ENCODE data around the gene POLH. TPM values are rescaled to one million over a fixed set of nuclear protein-coding genes. Genes with fewer than 3 reads are reported as not detected.
"Not testable (repeated sequence)": the region's sequence is repeated elsewhere in the genome, so short reads cannot be mapped to it uniquely, and the experiment has no call there.

POLH gene
- 12.9 TPM for total RNA-seq

DNA sequence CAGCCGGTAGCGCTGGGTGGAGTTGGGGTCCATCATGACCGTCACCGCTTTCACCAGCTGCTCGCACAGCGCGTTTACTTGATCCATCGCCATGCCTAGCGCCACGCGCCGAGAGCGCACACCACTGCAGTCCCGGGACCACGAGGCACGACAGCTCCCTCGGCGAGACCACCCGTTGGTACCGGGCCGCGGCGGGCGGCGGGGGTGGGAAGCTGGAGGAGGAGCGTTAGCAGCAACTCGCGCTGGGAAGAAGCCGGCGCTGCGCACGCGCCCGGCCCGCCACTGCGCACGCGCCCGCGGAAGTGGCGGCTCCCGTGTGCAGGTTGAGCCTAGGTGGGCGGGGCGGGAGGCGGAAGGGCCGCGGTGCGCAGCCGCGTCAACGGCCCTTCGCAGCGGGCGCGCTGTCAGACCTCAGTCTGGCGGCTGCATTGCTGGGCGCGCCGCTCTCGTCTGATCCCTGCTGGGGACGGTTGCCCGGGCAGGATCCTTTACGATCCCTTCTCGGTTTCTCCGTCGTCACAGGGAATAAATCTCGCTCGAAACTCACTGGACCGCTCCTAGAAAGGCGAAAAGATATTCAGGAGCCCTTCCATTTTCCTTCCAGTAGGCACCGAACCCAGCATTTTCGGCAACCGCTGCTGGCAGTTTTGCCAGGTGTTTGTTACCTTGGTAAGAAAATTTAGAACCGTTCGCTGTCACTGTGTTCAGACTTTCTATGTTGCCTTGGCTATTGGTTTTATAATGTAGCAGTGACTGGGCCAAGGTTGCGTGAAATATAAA, at the start of gene POLH, which contains the start of gene XPO5:
TSS of gene POLH (plus strand) at position 414 of the 780 bp plus-strand sequence. CDS start 6,135 bp downstream, outside the sequence.
TSS of gene XPO5 (minus strand) at position 267 of the 780 bp plus-strand sequence. CDS start at position 93, 174 bp downstream.
- DNase-seq (ENCODE audit: low spot score) = peak; percentile 92

- DNase-seq (ENCODE audit: low spot score) = no peak
Measured at GRCh38 chr6:43532201-43532600, 43.8 kb upstream of the POLH start.

GRCh38 chr6:43538986-43539385, 37.0 kb upstream of the POLH start:
- DNase-seq (ENCODE audit: low spot score) = not testable (repeated sequence)

- not testable (repeated sequence) for DNase-seq (ENCODE audit: low spot score)
Measured at GRCh38 chr6:43539409-43539808, 36.6 kb upstream of the POLH start.

- DNase-seq (ENCODE audit: low spot score) = no peak
Measured at GRCh38 chr6:43540507-43540906, 35.5 kb upstream of the POLH start.

- DNase-seq (ENCODE audit: low spot score) = no peak
Measured at GRCh38 chr6:43541774-43542471, 34.1 kb upstream of the POLH start.

GRCh38 chr6:43544461-43544860, 31.5 kb upstream of the POLH start:
- DNase-seq (ENCODE audit: low spot score) = no peak

DNA sequence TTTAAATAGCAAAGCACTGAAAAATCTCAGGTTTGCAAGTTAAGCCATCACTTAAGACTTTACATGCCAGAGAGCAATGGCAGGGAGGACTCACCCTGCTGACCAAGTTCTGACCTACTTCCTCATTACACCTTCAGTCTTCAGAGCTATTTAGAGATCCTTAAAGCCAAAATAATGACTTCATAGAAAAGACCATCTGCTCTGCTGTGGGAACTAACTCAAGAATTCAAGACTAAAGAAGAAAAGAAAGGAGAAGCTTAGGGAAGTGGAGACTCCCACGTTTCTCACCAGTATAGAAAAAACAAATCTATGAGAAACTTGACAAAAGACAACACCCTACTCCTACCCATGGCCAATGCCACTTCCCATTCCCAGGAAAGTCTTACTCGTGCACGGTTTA, 28.8 kb upstream of the POLH start:
- no peak for DNase-seq (ENCODE audit: low spot score)

DNA sequence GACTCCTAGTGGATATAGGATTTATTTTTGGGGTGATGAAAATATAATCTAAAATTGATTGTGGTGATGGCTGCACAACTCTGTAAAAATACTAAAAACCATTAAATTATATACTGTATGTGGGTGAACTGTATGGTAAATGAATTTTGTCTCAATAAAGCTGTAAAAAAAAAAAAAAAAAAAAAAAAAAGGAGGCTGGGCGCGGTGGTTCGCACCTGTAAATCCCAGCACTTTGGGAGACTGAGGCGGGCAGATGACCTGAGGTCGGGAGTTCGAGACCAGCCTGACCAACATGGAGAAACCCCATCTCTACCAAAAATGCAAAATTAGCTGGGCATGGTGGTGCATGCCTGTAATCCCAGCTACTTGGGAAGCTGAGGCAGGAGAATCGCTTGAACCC, 18.4 kb upstream of the POLH start:
- DNase-seq (ENCODE audit: low spot score) = not testable (repeated sequence)

DNA sequence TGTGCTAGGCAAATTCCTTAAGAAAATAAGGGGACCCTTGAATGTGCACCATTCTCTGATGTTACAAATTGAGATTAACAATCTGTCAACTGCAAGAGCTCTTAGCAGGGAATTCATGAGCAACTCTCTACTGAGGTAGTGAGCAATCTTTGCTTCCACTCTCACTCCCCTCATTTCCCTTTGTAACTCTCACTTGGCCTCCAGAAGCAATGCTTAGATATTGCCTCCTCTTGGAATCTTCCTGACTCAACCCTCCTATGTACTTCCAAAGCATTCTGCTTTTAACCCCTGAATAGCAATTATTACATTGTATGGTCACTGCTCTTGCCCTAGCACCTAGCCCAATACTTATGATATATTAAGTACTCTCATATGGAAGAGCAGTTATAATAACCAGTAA, 16.7 kb upstream of the POLH start:
- DNase-seq (ENCODE audit: low spot score) = no peak

DNA sequence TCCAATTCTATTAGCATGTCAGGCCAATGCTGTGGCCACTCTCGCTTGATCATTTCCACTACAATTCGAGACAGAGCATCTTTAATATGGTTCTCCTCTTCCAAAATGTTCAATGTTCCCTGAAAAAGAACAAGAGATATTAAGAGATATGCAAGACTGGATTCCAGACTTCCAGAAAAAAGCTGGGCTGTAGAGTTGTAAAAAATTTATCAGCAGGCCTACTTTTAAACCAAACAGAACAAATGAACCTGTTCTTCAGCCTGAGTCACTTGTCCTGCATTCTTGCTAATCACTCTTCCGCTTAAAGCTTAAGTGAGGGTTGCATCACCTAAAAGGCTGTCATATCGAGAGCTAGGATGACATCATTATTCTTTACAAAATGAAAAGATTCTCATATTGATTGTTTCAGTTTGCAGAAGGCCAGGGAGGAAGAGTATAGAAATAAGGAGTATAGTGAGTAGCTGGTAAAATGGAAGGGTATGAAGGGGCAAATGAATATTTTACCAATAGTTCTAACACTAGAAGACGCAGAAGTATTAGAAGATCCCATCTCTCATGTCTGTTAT, 5.0 kb upstream of the POLH start:
- DNase-seq (ENCODE audit: low spot score) = no peak

DNA sequence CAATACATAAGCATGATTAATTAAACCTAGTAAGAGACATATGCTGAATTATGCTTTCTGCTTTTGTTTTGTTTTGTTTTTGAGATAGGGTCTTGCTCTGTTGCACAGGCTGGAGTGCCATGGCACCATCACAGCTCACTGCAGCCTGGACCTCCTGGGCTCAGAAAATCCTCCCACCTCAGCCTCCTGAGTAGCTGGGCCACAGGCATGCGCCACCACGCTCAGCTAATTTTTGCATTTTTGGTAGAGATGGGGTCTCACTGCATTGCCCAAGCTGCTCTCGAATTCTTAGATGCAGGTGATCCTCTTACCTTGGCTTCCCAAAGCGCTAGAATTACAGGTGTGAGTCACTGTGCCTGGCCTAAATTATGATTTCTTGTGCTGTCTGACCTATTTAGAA, 4.0 kb upstream of the POLH start:
- DNase-seq (ENCODE audit: low spot score) = no peak

GRCh38 chr6:43575105-43575771, 747 bp upstream of the POLH start:
- DNase-seq (ENCODE audit: low spot score) = no peak

DNA sequence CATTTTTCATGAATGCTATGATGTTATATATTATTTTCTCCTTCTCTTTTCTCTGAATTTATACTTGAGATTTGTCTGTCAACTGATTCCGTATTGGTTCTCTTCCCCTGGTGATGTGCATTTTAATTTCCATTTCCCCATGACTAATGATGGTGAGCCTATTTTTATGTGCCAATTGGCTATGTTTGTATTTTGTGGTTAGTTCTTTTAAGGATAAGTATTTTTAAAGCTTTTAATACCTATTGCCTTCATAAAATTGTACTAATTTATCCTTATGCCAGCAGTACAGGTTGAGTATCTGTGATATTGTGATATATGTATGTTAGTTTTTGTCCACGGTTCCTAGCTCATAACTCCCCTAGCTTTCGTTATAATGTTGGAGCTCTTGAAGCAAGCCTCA, 2.8 kb downstream of the POLH start:
- no peak for DNase-seq (ENCODE audit: low spot score)

DNA sequence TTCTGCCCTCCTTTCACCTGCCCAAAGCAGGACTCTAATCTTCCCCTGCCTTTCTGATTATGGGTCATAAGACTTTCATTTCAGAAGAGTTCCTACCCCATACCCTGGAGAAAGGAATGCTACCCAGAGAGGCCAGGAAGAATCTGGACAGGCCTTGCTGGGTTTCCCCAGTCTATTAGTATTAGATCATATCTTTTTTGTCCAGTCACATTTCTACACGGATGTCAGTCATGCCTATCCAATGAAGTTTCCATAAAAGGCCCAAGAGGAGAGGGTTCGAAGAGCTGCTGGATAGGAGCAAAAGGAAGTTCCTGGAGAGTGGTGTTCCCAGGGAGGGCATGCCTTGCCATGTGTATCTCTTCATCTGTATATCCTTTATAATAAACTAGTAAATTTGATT, 3.2 kb downstream of the POLH start:
- no peak for DNase-seq (ENCODE audit: low spot score)

- no peak for DNase-seq (ENCODE audit: low spot score)
Measured at GRCh38 chr6:43582911-43583310, 6.9 kb downstream of the POLH start.

- DNase-seq (ENCODE audit: low spot score) = no peak
Measured at GRCh38 chr6:43584892-43585570, 9.0 kb downstream of the POLH start.

DNA sequence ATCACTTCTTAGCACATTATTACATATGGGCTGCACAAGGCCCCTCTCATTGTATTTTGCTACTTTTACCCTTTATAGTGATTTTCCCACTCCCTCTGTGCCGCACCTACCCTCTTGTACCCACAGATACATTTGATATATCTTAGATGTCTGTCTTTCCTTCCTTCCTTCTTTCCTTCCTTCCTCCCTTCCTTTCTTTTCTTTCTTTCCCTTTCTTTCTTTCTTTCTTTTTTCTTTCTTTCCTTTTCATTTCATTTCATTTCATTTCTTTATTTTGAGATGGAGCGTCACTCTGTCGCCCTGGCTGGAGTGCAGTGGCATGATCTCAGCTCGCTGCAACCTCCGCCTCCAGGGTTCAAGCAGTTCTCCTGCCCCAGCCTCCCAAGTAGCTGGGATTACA, 12.2 kb downstream of the POLH start:
- no peak for DNase-seq (ENCODE audit: low spot score)

DNA sequence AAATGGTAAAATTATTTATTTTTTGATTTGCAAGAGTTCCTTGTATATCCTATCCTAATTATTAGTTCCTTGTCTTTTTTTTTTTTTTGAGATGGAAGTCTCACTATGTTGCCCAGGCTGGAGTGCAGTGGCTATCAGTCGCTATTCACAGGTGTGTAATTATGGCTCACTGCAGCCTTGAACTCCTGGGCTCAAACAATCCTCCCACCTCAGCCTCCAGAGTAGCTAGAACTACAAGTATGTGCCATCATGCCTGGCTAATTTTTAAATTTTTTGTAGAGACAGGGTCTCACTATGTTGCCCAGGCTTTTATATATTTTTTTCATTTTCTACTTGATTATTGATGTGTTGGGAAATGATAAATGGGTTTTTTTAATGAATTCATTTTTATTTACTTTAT, 13.6 kb downstream of the POLH start:
- not testable (repeated sequence) for DNase-seq (ENCODE audit: low spot score)

DNA sequence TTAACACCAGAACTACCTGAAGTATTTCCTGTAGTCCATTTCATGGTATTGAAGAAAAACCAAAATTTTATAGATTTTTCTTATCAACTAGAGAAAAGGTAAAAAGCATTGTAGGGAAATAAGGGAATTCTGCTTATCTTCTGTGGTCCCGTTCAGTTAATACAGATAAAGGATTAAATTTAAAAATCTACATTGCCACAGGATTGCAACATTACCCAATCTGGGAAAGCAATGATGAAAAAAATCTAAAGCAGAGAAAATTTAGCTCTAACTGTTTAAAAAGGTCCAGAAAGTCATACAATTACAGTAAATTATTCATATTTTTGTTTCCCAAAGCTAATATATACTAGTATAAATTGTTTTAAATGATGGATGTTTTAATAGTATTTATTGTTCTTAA, 18.0 kb downstream of the POLH start:
- no peak for DNase-seq (ENCODE audit: low spot score)

DNA sequence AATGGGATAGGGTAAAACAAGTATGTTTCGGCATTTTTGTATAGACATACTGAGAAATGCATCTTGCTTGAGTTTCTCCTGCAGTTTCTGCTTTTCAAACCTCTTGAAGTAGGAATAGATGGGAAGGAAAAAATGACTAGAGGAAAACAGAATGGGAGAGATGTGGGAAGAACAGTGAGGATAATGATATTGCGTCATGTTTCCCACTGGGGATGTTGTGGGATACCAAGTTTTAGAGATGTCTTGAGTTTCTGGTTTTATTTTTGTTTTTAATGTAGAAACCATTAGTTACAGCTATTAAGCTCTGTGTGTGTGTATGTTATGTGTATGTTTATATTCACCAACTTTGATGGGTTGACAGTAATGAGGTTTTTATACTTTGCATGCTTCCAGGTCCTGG, 24.6 kb downstream of the POLH start:
- no peak for DNase-seq (ENCODE audit: low spot score)

GRCh38 chr6:43604174-43604573, 28.2 kb downstream of the POLH start:
- DNase-seq (ENCODE audit: low spot score) = no peak
